Femur (tissue), 1 donor: ENCODE data around the gene NDUFS7.
A peak's percentile ranks its signal among the peaks of the same experiment; 100 is the strongest.

ENCODE experiments used
- DNase-seq: peaks from one replicate; pipeline ENCODE4 v3.0.0-alpha.2; 2017

The NDUFS7 gene

GRCh38 chr19:1383312-1384084, at the start of gene NDUFS7:
Gene NDUFS7 (plus strand): TSS chr19:1383907. CDS start chr19:1383927, 20 bp downstream.
- DNase-seq = peak; percentile 96

DNA sequence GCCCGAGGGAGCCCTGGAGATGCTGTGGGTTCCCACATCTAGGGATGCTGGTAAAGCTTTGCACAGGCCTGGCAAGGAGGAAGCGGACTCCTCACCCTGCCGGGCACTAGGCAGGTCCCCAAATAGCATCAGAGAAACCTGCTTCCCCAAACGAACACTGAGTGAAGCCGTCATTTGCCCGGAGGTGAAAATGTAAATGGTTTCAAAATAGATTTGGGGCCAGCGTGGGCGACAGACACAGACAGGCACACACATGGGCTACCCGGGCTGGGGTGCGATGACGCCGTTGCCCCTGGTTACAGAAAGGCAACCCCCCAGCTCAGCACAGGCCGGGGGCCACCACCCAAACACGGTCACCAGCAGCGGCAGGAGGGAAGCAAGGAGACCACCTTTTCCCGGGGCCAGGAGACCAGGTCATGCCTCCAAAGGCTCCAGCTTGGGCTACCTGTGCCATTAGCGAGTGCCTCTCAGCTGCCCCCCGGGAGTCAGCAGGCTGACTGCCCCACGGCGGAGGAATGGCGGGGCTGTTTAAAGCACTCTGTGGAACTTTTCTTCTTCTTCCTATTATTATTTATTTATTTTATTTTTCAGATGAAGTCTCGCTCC, 47.5 kb upstream of the NDUFS7 start:
- no peak for DNase-seq

GRCh38 chr19:1340681-1341469, 42.8 kb upstream of the NDUFS7 start:
- DNase-seq = no peak

DNA sequence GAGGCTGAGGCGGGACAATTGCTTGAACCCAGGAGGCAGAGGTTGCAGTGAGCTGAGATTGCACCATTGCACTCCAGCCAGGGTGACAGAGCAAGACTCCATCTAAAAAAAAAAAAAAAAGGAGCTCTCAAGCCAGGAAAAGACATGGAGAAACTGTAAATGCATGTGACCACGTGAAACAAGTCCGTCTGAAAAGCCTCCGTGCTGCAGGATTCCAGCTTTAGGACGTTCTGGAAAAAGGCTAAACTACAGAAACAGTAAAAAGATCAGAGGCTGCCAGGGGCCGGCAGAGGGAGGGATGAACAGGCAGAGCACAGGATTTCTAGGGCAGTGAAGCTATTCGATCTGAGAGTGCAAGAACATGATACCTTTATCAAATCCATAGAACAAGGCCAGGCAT, 40.7 kb upstream of the NDUFS7 start:
- peak; percentile 54 for DNase-seq

DNA sequence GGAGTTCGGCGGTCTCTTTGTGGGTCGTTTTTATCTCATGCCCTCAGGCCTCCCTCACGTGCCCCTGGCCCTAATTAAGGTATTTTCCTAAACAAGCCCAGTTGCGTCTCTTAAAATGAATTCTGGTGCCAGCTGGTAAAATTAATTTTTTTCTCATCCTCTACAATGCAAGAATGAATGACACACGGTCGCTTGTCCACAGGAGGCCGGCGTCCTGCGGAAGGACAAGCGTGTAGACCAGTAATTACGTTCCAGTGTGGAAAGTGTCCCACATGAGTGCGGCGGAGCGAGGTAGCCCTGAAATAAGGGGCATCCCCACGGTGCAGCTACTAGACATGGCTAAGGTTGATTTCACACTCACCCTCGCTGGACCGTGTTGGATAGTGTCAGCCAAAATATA, 34.5 kb upstream of the NDUFS7 start:
- no peak for DNase-seq

- DNase-seq = no peak
Observed at GRCh38 chr19:1350867-1351266, 32.8 kb upstream of the NDUFS7 start.

- DNase-seq = no peak
Observed at GRCh38 chr19:1351381-1351851, 32.3 kb upstream of the NDUFS7 start.

- DNase-seq = no peak
Observed at GRCh38 chr19:1353144-1353543, 30.6 kb upstream of the NDUFS7 start.

DNA sequence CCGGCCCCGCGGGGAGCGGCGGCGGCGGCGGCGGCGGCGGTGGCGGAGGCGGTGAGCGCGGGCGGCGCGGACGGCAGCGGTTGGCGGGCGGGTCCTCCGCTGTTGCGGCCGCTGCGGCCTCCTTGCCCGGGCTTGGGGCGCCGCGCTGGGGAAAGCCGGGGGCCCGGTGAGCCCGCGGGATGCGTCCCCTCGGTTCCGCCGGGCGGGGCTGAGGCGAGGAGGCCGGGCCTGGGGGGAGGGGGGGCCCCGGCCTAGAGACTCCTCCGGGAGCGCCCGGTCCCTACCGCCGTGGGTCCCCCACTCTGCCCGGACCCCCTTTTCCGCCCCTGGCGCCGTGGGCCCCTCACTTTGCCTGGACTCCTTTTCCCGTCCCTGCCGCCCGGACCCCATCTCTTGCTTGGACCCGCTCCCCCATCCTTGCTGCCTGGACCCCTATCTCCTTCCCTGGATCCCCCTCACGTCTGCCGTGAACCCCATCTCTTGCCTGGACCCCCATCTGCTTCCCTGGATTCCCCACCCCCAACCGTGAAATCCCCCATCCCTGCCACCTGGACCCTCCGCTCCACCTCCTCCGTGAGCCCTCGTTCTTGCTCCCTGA, 28.6 kb upstream of the NDUFS7 start:
- DNase-seq = no peak

DNA sequence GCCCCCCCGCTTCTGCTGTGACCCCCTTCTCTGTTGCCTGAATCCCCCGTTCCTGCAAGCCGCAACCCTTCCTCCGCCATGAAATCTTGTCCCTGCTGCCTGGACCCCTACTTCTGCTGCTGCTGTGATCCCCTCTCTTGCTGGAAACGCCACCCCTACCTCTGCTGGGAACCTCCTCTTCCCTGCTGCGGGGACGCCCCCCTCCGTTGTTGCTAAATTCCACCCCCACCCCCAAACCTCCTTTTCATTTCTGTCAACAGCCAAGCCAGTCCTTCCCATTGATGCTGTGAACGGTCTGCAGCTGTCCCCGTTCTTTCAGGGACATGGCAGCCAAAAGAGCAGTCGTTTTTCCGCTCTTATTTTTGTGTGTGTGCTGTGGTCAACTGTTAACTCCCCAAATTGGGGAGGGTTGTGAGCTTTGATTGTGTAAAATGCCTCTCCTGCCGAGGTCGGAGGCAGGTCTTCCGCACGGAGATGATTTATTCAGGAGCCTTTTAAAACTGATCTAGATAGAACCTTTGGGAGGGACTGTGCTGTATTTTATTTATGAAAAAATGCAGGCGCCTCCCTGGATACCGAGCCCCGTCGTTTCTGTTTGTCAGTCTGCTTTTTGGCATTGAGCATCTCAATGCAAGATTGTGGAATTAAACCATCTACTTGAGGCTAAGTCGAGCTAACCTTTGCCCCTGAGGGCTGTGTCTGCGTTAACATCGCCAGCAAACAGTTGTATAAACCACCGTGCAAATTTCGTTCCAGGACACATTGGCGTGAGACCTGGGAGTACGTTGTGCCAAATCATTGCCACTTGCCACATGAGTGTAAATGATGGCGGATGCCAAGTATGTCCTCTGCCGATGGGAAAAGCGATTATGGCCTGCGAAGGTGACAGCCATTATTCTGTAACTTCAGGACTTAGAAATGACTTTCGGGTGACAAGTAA, 27.9 kb upstream of the NDUFS7 start:
- DNase-seq = peak; percentile 59

DNA sequence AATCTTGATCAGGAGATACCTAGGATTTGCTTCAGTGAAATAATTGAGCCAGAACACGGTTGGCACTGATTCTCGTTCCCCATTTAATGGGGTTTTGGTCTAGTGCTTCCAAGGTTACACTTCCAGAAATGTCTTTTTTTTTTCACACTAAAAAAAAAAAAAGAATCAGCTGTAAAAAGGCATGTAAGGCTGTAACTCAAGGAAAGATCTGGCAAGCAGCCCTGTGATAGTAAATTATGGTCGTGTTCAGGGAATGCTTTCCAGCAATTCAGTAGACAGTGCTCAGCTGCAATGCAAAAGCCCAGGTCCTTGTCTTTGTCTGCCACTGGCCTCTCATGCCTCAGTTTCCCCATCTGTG, 27.2 kb upstream of the NDUFS7 start:
- DNase-seq = no peak

DNA sequence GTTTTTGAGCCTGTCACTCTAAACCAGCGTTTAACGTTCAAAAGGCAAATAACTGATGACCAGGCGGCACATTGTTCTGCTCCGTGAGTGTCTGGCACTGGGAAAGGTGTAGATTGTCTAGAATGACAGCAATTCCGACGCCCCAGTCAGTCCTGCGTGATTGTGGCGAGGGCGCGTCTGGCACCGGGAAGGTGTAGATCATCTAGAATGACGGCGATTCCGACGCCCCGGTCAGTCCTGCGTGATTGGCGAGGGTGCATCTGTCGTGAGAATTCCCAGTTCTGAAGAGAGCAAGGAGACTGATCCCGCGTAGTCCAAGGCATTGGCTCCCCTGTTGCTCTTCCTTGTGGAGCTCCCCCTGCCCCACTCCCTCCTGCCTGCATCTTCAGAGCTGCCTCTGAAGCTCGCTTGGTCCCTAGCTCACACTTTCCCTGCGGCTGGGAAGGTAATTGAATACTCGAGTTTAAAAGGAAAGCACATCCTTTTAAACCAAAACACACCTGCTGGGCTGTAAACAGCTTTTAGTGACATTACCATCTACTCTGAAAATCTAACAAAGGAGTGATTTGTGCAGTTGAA, 26.1 kb upstream of the NDUFS7 start:
- no peak for DNase-seq

DNA sequence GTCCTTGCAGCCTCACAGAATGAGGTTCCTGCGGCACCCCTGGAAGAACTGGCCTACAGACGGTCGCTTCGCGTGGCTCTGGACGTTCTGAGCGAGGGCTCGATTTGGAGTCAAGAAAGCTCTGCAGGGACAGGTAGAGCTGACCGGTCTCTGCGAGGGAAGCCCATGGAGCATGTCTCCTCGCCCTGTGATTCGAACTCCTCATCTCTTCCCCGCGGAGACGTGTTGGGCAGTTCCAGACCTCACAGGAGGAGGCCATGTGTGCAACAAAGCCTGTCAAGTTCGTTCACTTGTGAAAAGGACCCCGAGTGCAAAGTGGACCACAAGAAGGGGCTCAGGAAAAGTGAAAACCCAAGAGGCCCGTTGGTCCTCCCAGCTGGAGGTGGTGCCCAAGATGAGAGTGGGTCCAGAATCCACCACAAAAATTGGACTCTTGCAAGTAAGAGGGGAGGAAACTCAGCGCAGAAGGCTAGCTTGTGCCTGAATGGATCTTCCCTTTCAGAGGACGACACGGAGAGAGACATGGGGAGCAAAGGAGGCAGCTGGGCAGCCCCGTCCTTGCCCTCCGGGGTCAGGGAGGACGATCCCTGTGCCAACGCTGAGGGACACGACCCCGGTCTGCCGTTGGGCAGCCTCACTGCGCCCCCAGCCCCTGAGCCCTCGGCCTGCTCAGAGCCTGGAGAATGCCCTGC, 23.4 kb upstream of the NDUFS7 start:
- DNase-seq = no peak

GRCh38 chr19:1360818-1361461, 22.8 kb upstream of the NDUFS7 start:
- peak; percentile 86 for DNase-seq

DNA sequence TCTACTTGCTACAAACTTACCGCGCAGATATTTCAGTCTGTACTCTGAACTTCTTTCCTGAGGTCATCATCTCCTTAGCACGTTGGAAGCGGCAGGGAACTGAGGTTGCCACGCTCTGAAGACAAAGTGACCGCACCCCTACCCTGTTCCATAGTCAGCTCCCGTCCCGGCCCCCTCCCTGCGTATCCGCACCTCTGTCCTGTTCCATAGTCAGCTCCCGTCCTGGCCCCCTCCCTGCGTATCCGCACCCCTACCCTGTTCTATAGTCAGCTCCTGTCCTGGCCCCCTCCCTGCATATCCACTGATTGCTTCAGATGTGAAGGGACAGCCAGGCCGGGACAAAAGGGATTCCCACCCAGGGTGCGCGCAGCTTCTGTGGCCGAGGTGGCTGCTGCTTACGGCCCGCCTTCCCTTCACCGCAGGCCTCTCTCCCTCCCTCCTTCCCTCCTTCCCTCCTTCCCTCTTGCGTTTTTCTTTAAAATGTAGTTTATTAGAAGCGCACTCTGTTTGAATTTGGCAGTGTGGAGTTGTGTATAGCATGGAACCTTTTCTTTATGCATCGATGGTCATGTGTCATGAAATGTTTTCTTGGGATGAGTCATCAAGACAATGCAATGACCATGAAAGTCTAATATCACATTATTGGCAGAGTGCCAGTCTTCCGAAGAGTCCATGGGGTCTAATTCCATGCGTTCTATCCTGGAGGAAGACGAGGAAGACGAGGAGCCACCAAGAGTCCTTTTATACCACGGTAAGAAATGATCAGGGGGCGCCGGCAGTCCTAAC, 21.9 kb upstream of the NDUFS7 start:
- no peak for DNase-seq

GRCh38 chr19:1362387-1363257, 21.1 kb upstream of the NDUFS7 start:
- no peak for DNase-seq

- DNase-seq = no peak
Observed at GRCh38 chr19:1363599-1363998, 20.1 kb upstream of the NDUFS7 start.

- DNase-seq = no peak
Observed at GRCh38 chr19:1364070-1364704, 19.5 kb upstream of the NDUFS7 start.
